GM19023 (cell line): ENCODE data around the gene MT3.
A peak's percentile ranks its signal among the peaks of the same experiment; 100 is the strongest.
"Not testable (repeated sequence)": the region's sequence is repeated elsewhere in the genome, so short reads cannot be mapped to it uniquely, and the experiment has no call there.

Source experiments
- ATAC-seq: cut with Tn5 transposase; IDR thresholded peaks from one replicate; pipeline ENCODE4 v1.9.1; 2021; ENCODE audit warnings: mild to moderate bottlenecking, moderate library complexity; ENCODE audit not compliant: unreplicated experiment

MT3 gene

GRCh38 chr16:56577300-56577625 is 12.1 kb upstream of the MT3 start:
- no peak for ATAC-seq

- no peak for ATAC-seq
Measured at GRCh38 chr16:56580391-56581048, 8.8 kb upstream of the MT3 start.

- not testable (repeated sequence) for ATAC-seq
Measured at GRCh38 chr16:56582911-56583310, 6.4 kb upstream of the MT3 start.

- ATAC-seq = no peak
Measured at GRCh38 chr16:56583351-56584168, 5.8 kb upstream of the MT3 start.

GRCh38 chr16:56584276-56584675 is 5.1 kb upstream of the MT3 start:
- no peak for ATAC-seq

GRCh38 chr16:56588781-56589140 is 567 bp upstream of the MT3 start:
- no peak for ATAC-seq

GRCh38 chr16:56591377-56592060 is 2.2 kb downstream of the MT3 start:
- ATAC-seq = no peak

- no peak for ATAC-seq
Measured at GRCh38 chr16:56593573-56594291, 4.4 kb downstream of the MT3 start.

GRCh38 chr16:56594292-56594619 is 4.9 kb downstream of the MT3 start:
- ATAC-seq = no peak

GRCh38 chr16:56600398-56600999 is 11.2 kb downstream of the MT3 start:
- no peak for ATAC-seq

GRCh38 chr16:56601325-56601724 is 12.0 kb downstream of the MT3 start:
- no peak for ATAC-seq

GRCh38 chr16:56603589-56603988 is 14.3 kb downstream of the MT3 start:
- ATAC-seq = no peak

GRCh38 chr16:56604966-56605365 is 15.6 kb downstream of the MT3 start:
- no peak for ATAC-seq

GRCh38 chr16:56605475-56605874 is 16.1 kb downstream of the MT3 start:
- no peak for ATAC-seq

GRCh38 chr16:56606071-56606475 is 16.7 kb downstream of the MT3 start:
- ATAC-seq = no peak

GRCh38 chr16:56606476-56607108 is 17.3 kb downstream of the MT3 start:
- no peak for ATAC-seq

- ATAC-seq = no peak
Measured at GRCh38 chr16:56607109-56607618, 17.8 kb downstream of the MT3 start.

GRCh38 chr16:56607675-56608042 is 18.3 kb downstream of the MT3 start:
- ATAC-seq = no peak

- ATAC-seq = peak; percentile 96
Measured at GRCh38 chr16:56608043-56608875, 18.9 kb downstream of the MT3 start, which contains the start of gene MT2A. Gene MT2A, plus strand, starts transcription at chr16:56608584. Its CDS starts 72 bp downstream, at chr16:56608656.
